ENCODE results near the gene EPHA6.

- TF ChIP-seq CTCF (IDR thresholded peaks at IDR 0.05) (no peak), EZH2phosphoT487 (IDR thresholded peaks at IDR 0.05) (no peak), EZH2 (IDR thresholded peaks at IDR 0.05) (no peak)
Observed at GRCh38 chr3:97464035-97464434, 649.6 kb downstream of the EPHA6 start.

Data from neural progenitor cell (in vitro differentiated cells).